Stomach (tissue), 9 donors: ENCODE results near the gene COLGALT1. TPM values are rescaled to one million over a fixed set of nuclear protein-coding genes. Genes with fewer than 3 reads are reported as not detected.

ENCODE experiments used
- DNase-seq, 2 donors: peaks; one replicate each; pipeline versions ENCODE4 v3.0.0 to v3.0.0-alpha.2; 2013 to 2019
- H3K27ac ChIP-seq, 5 donors: fragments of 200-600 bp in 4 of 5; sonication (generic) in 4 of 5; one replicate each; pipeline ENCODE4 v1.5.1; 2013 to 2019; ENCODE audit warnings: mild to moderate bottlenecking in 1 of 5, moderate library complexity in 1 of 5
- H3K27me3 ChIP-seq, 3 donors: fragments of 200-600 bp; sonication (generic); one replicate each; pipeline ENCODE4 v1.5.1; 2017 to 2019; ENCODE audit warnings: mixed run types in 1 of 3
- H3K36me3 ChIP-seq, 4 donors: fragments of 200-600 bp; sonication (generic); 1 replicate in 3 of 4; 2 replicates in 1 of 4; pipeline ENCODE4 v1.5.1; 2016 to 2019
- H3K4me1 ChIP-seq, 4 donors: fragments of 200-600 bp; sonication (generic); one replicate each; pipeline ENCODE4 v1.5.1; 2016 to 2019
- H3K4me3 ChIP-seq, 4 donors: fragments of 200-600 bp; sonication (generic) in 3 of 4; one replicate each; pipeline ENCODE4 v1.5.1; 2016 to 2019; ENCODE audit warnings: mild to moderate bottlenecking in 1 of 4
- H3K9me3 ChIP-seq, 4 donors: fragments of 200-600 bp; sonication (generic); one replicate each; pipeline ENCODE4 v1.5.1; 2016 to 2019
- CTCF ChIP-seq, 7 experiments: fragments of 450-650 bp in 4 of 7; fragments of 200-600 bp in 3 of 7; sonication (generic) in 3 of 7; IDR thresholded peaks; one replicate each; pipeline ENCODE4 v1.5.1; 2016 to 2019; ENCODE audit warnings: antibody characterized with exemption in 7 of 7, control low read depth in 2 of 7, mild to moderate bottlenecking in 1 of 7
- EP300 ChIP-seq: sonication (generic); formaldehyde crosslinking; IDR thresholded peaks from one replicate; pipeline ENCODE4 v1.6.1; 2017; ENCODE audit warnings: antibody characterized with exemption
- POLR2A ChIP-seq, 4 donors: fragments of 450-650 bp; IDR thresholded peaks; one replicate each; pipeline ENCODE4 v1.6.1; 2016; ENCODE audit warnings: antibody characterized with exemption in 4 of 4, control low read depth in 2 of 4, mild to moderate bottlenecking in 1 of 4, moderate library complexity in 1 of 4
- POLR2AphosphoS5 ChIP-seq, 3 donors: sonication (generic); formaldehyde crosslinking; IDR thresholded peaks; one replicate each; pipeline ENCODE4 v1.6.1; 2016; ENCODE audit warnings: antibody characterized with exemption in 3 of 3
- WGBS, 5 donors: extraction: QIAGEN DNeasy Blood & Tissue Kit in 3 of 5; methylation state at CpG; one replicate each; pipeline versions ENCODE4 v1.1.5 to v1.1.7; 2013 to 2018; 5-methylcytosine and 5-hydroxymethylcytosine counted together
- intact Hi-C: fragments of 100-400 bp; cut with DNase I; formaldehyde crosslinking; loops from one replicate; pipeline ENCODE4 v1.15.1; 2023; ENCODE audit warnings: low total_unique reads
- polyA plus RNA-seq, 3 donors: library from polyadenylated mRNA; stranded (reverse); fragments of 200-250 nt; gene quantifications; one replicate each; pipeline ENCODE4 v1.2.3, GENCODE V29; 2013
- total RNA-seq, 5 donors: library from RNA; depleted of rRNA; stranded (reverse); fragments of >200 nt; gene quantifications; one replicate each; pipeline versions ENCODE4 v1.1.0 to v1.2.3, GENCODE V29; 2014 to 2016
- donor health status: healthy with polysubstance abuse.
- donor health status: Bipolar disorder and iron deficiency.
- donor health status: healthy.

The COLGALT1 gene
- total and polyA plus RNA-seq, 8 donors: 15.1 to 273 (median 36.7) TPM

GRCh38 chr19:17604372-17605025, 49.0 kb downstream of the COLGALT1 start:
- no peak overlapping the region for H3K27ac ChIP-seq
- H3K9me3 ChIP-seq: no peaks in the 10 kb centered on the region
- TF ChIP-seq POLR2AphosphoS5 (IDR thresholded peaks at IDR 0.05) (no peak), EP300 (no peak), POLR2A (IDR thresholded peaks at IDR 0.05) (no peak)
- H3K27me3 ChIP-seq: peaks cover 0 to 79% (median 34%) of the 10 kb centered on the region in 3 donors
- no peaks in the 10 kb centered on the region for H3K36me3 ChIP-seq
- H3K4me3 ChIP-seq: no peak overlapping the region
- peaks cover 10 to 17% (median 14%) of the 10 kb centered on the region in 4 donors for H3K4me1 ChIP-seq
- WGBS, 5 donors: 47 to 69% (median 64%) methylated on average over 8 of the region's 8 CpGs
- intact Hi-C loops: no loop called here
- DNase-seq: no peak

GRCh38 chr19:17605117-17605516, 49.7 kb downstream of the COLGALT1 start:
- Histone ChIP-seq H3K36me3 (no peaks in the 10 kb centered on the region), H3K4me1 (peaks cover 10 to 17% (median 14%) of the 10 kb centered on the region in 4 donors), H3K27ac (no peak overlapping the region), H3K4me3 (no peak overlapping the region), H3K27me3 (peaks cover 0 to 73% (median 34%) of the 10 kb centered on the region in 3 donors), H3K9me3 (no peaks in the 10 kb centered on the region)
- no peak for TF ChIP-seq POLR2A (IDR thresholded peaks at IDR 0.05)
- TF ChIP-seq POLR2AphosphoS5 (IDR thresholded peaks at IDR 0.05): no peak
- TF ChIP-seq EP300: no peak
- TF ChIP-seq CTCF (IDR thresholded peaks at IDR 0.05): no peak
- DNase-seq: no peak
- intact Hi-C loops: no loop called here
- 82 to 95% (median 87%) methylated on average over 8 of the region's 8 CpGs for WGBS, 5 donors

- TF ChIP-seq POLR2A (IDR thresholded peaks at IDR 0.05) (no peak), POLR2AphosphoS5 (IDR thresholded peaks at IDR 0.05) (peak in 1 of 3 donors; percentile 26), CTCF (IDR thresholded peaks at IDR 0.05) (peak in 5 of 7 experiments; percentile 20 to 50 (median 44))
- intact Hi-C loops: no loop called here
- peak; percentile 59 to 90 for DNase-seq
- H3K4me3 ChIP-seq: peak overlapping the region; percentile 31 to 55 (median 44)
- H3K4me1 ChIP-seq: peaks cover 10 to 17% (median 14%) of the 10 kb centered on the region in 4 donors
- H3K27ac ChIP-seq: peak overlapping the region in 4 of 5 donors; percentile 42 to 64 (median 53)
- peaks cover 0 to 65% (median 34%) of the 10 kb centered on the region in 3 donors for H3K27me3 ChIP-seq
- H3K9me3 ChIP-seq: no peaks in the 10 kb centered on the region
- no peaks in the 10 kb centered on the region for H3K36me3 ChIP-seq
- WGBS, 5 donors: 3 to 7% (median 7%) methylated on average over 20 to 85 of the region's 85 CpGs
These were observed 50.5 kb downstream of the COLGALT1 start for GRCh38 chr19:17605761-17606589.

- TF ChIP-seq POLR2A (IDR thresholded peaks at IDR 0.05) (no peak), CTCF (IDR thresholded peaks at IDR 0.05) (no peak), EP300 (no peak), POLR2AphosphoS5 (IDR thresholded peaks at IDR 0.05) (no peak)
- Histone ChIP-seq H3K27ac (no peak overlapping the region), H3K36me3 (no peaks in the 10 kb centered on the region), H3K9me3 (no peaks in the 10 kb centered on the region), H3K27me3 (peaks cover 0 to 60% (median 34%) of the 10 kb centered on the region in 3 donors), H3K4me3 (peak overlapping the region; percentile 31 to 55 (median 44)), H3K4me1 (peaks cover 10 to 17% (median 14%) of the 10 kb centered on the region in 4 donors)
- intact Hi-C loops: no loop called here
- DNase-seq: no peak
- WGBS, 5 donors: 16 to 19% (median 17%) methylated on average over 16 to 18 of the region's 18 CpGs
These were observed 51.2 kb downstream of the COLGALT1 start for GRCh38 chr19:17606590-17607185.
